ENCODE results near the gene SMC5.

DNA sequence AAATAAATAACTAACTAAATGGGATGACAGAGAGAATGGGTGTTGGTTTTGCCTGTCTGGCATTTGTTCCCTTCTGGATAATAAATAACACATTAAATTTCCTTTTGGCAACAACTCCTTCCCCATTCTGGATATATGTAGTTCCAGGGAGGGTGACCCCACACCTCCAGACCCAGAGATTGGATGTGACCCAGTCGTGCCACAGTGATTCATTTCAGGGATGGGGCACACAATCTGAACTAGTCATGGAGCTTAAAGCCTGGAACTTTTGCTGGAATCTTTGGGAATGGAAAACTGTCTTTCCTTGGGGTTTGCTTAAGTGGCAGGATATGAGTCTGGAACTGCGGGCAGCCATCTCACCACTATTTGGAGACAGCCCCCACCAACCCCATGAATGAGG lies 144.4 kb downstream of the SMC5 start:
- TF ChIP-seq POLR2A (IDR thresholded peaks at IDR 0.05): no peak
- TF ChIP-seq, protein P1, sequence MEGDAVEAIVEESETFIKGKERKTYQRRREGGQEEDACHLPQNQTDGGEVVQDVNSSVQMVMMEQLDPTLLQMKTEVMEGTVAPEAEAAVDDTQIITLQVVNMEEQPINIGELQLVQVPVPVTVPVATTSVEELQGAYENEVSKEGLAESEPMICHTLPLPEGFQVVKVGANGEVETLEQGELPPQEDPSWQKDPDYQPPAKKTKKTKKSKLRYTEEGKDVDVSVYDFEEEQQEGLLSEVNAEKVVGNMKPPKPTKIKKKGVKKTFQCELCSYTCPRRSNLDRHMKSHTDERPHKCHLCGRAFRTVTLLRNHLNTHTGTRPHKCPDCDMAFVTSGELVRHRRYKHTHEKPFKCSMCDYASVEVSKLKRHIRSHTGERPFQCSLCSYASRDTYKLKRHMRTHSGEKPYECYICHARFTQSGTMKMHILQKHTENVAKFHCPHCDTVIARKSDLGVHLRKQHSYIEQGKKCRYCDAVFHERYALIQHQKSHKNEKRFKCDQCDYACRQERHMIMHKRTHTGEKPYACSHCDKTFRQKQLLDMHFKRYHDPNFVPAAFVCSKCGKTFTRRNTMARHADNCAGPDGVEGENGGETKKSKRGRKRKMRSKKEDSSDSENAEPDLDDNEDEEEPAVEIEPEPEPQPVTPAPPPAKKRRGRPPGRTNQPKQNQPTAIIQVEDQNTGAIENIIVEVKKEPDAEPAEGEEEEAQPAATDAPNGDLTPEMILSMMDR (IDR thresholded peaks at IDR 0.05 in 4 of 5, conservative IDR thresholded peaks at IDR 0.05 in 1 of 5): no peak

Measured in gastrocnemius medialis (tissue), 4 donors.